GM20000 (cell line): Measurements from ENCODE around the gene SLC35F3.

Experiments
- DNase-seq: peaks from one replicate; pipeline ENCODE4 v3.0.0; 2012; ENCODE audit warnings: low spot score
- TF ChIP-seq, protein P1 (sequence below): IDR thresholded peaks from 2 replicates; pipeline ENCODE4 v1.5.1; 2012; ENCODE audit warnings: mild to moderate bottlenecking, control low read depth; ENCODE audit errors: extremely low read depth, missing control alignments

The SLC35F3 gene

DNA sequence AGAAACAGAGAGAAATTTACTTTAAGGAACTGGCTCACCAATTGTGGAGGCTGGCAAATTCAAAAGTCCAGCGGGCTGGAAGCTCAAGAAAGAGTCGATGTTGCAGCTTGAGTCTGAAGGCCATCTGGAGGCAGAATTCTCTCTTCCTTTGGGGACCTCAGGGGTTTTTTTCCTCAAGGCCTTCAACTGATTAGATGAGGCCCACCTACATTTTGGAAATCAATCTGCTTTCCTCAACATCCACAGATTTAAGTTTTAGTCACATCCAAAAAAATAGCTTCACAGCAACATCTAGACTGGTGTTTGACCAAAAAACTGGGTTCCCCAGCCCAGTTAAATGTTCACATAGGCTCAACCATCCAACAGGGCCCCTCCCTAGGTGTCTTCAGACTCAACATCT lies 114.9 kb downstream of the SLC35F3 start:
- no peak for DNase-seq
- TF ChIP-seq, protein P1, sequence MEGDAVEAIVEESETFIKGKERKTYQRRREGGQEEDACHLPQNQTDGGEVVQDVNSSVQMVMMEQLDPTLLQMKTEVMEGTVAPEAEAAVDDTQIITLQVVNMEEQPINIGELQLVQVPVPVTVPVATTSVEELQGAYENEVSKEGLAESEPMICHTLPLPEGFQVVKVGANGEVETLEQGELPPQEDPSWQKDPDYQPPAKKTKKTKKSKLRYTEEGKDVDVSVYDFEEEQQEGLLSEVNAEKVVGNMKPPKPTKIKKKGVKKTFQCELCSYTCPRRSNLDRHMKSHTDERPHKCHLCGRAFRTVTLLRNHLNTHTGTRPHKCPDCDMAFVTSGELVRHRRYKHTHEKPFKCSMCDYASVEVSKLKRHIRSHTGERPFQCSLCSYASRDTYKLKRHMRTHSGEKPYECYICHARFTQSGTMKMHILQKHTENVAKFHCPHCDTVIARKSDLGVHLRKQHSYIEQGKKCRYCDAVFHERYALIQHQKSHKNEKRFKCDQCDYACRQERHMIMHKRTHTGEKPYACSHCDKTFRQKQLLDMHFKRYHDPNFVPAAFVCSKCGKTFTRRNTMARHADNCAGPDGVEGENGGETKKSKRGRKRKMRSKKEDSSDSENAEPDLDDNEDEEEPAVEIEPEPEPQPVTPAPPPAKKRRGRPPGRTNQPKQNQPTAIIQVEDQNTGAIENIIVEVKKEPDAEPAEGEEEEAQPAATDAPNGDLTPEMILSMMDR, result no peak

DNA sequence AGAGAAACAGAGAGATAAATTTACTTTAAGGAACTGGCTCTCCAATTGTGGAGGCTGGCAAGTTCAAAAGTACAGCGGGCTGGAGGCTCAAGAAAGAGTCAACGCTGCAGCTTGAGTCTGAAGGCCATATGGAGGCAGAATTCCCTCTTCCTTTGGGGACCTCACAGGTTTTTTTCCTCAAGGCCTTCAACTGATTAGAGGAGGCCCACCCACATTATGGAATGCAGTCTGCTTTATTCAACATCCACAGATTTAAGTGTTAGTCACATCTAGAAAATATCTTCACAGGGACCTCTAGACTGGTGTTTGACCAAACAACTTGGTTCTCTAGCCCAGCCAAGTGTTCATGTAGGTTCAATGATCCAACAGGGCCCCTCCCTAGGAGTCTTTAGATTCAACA lies 117.8 kb downstream of the SLC35F3 start:
- no peak for DNase-seq
- TF ChIP-seq, protein P1, result no peak

DNA sequence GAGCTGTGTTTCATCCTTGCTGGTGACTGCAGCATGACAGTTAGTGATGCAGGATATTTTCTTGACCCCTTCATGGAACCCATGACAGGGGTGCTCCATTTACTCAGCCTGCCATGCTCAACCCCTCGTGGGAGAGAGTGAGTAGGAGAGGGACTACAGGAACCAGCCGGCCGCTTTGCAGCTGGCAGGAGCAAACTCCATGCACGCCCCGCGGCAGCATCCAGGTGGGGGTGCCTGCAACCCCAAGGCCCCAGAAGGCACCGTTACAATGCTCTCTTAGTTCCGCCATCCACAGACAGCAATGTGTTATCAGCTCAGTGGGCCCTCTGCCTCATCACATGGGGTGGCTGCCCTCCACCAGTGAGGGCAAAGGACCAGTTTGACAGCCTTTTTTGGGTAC lies 135.1 kb downstream of the SLC35F3 start:
- no peak for DNase-seq
- TF ChIP-seq, protein P1, result no peak

DNA sequence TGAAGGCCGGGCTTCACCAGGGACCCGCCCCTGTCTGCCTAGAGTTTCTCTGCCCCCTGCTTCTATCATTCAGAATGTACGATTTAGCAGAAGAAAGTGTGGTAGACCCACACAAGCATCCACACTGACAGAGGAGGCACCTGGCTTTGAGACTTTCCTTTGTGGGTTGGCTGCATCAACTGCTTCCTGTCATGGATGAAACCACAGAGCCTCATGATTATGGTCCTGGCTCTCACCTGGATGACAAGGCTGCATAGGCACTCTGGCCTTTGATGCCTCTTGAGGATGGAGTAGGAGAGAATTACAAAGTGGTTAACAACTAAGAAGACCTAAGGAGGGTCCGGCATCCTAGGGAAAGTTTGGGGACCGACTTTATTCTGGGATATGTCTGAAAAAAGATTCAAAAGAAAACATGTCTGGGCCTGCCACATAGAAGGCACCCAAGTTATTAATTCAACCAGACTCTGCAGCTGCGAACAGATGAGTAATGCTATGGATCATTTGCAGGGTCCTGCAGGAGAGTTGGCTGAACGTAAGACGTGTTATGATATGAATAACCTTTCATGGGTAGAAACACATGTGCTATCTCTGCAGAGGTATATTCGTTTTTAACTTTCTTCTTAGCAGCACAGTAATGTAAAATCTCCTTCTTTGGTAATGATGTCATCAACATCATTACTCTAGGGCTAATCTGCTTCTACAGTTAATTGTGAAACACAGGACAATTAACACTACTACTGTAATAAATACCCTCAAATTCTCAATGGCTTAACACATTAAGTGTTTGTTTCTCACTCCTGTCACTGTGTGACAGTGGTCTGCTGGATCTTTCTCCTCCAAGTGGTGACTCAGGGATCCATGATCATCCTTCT lies 136.2 kb downstream of the SLC35F3 start:
- TF ChIP-seq, protein P1, result no peak
- DNase-seq, result no peak

DNA sequence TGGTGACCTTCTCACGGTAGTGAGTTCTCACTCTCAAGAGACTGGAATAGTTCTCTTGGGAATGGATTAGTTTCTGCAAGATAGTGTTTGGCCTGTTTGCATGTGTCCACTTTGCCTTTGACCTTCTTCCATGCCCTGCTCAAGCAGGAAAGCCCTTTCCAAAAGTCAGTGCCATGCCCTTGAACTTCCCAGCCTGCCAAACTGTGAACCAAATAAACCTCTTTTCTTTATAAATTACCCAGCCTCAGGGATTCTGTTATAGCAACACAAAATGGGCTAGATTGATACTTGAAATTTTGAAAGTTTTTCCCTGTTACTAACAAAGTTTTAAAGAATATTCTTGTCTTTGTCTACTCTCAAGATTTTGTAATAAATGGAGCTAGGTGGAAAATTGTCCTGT lies 139.6 kb downstream of the SLC35F3 start:
- DNase-seq, result no peak
- TF ChIP-seq, protein P1, result no peak

DNA sequence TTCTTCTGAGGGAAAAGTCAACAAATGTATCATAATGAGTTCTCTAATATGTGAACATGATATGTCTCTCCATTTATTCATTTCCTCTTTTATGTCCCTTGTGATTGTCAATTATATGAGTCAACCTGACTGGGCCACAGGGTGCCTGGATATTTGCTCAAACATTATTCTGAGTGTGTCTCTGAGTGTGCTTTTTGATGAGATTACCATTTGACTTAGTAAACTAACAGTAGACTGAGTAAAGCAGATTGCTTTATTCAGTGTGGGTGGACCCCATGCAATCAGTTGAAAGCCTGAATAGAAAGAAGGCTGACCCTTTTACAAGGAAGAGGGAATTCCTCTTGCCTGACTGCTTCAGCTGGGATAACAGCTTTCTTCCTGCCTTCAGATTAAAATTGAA lies 142.6 kb downstream of the SLC35F3 start:
- no peak for DNase-seq
- TF ChIP-seq, protein P1, result no peak

DNA sequence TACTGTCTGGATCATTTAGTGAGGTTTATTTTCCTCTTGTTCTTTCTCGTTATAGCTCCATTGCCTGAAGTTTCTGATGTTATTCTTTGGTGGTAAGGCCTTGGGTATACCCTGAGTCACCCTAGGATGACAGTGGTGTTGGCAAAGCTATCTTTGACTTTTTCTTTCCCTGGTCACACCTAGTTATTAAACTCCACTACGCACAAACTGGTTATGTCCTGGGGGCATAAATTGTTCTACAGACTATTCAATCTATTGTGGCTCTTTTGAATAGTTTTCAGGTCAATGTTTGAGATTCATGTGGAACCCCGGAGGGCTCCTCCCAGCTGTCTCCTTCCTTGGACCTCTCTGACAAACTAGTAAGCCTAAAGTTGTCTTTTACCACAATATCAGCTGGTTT lies 157.7 kb downstream of the SLC35F3 start:
- TF ChIP-seq, protein P1, result no peak

More for the DNA sequence above, 157.7 kb downstream of the SLC35F3 start:
- DNase-seq, result no peak
